ENCODE data around the gene TOB1.

DNA sequence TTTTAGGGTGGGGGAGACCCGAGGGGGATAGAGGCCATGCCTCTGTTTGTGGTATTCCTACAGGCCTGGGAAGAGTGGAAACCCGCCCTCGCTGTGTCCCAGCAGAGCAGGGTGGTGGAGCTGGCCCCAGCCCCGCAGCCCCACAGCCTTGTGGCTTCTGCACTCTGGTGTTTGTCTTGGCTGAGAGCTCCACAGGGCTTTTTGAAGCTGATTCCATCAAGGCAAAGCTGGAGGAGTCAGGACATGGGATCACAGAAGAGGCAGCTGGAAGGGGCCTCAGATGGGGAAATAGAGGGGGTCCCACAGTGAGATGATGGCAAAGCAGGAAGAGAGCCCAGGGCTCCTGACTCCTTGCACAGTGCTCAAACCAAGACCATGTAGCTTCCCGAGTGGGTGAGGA lies 35.8 kb downstream of the TOB1 start:
- TF ChIP-seq, protein P1, sequence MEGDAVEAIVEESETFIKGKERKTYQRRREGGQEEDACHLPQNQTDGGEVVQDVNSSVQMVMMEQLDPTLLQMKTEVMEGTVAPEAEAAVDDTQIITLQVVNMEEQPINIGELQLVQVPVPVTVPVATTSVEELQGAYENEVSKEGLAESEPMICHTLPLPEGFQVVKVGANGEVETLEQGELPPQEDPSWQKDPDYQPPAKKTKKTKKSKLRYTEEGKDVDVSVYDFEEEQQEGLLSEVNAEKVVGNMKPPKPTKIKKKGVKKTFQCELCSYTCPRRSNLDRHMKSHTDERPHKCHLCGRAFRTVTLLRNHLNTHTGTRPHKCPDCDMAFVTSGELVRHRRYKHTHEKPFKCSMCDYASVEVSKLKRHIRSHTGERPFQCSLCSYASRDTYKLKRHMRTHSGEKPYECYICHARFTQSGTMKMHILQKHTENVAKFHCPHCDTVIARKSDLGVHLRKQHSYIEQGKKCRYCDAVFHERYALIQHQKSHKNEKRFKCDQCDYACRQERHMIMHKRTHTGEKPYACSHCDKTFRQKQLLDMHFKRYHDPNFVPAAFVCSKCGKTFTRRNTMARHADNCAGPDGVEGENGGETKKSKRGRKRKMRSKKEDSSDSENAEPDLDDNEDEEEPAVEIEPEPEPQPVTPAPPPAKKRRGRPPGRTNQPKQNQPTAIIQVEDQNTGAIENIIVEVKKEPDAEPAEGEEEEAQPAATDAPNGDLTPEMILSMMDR (IDR thresholded peaks at IDR 0.05) = no peak
- TF ChIP-seq POLR2AphosphoS5 (IDR thresholded peaks at IDR 0.05) = no peak
- no peak for TF ChIP-seq EP300 (IDR thresholded peaks at IDR 0.05)
